WERI-Rb-1 (cell line): ENCODE measurements around the gene OR10G3.

Source experiments
- DNase-seq: peaks from one replicate; pipeline ENCODE4 v3.0.0-alpha.2; 2020
- H3K27ac ChIP-seq: fragments of 250-450 bp; sonication (Bioruptor Pico); 2 replicates; pipeline ENCODE4 v1.5.1; 2020; ENCODE audit warnings: mild to moderate bottlenecking, moderate library complexity
- H3K27me3 ChIP-seq: fragments of 250-450 bp; sonication (Bioruptor Pico); 2 replicates; pipeline ENCODE4 v1.5.1; 2021; ENCODE audit warnings: mild to moderate bottlenecking, low read depth, moderate library complexity; ENCODE audit not compliant: insufficient read depth, severe bottlenecking
- H3K36me3 ChIP-seq: fragments of 250-450 bp; sonication (Bioruptor Pico); 2 replicates; pipeline ENCODE4 v1.5.1; 2020; ENCODE audit warnings: mild to moderate bottlenecking, moderate library complexity
- H3K4me3 ChIP-seq: 2 replicates; pipeline ENCODE4 v1.5.1; 2011; ENCODE audit warnings: low read depth, mild to moderate bottlenecking, control low read depth, low read length
- H3K9me3 ChIP-seq: fragments of 250-450 bp; sonication (Bioruptor Pico); 2 replicates; pipeline ENCODE4 v1.5.1; 2021; ENCODE audit warnings: mild to moderate bottlenecking, moderate library complexity; ENCODE audit not compliant: severe bottlenecking
- TF ChIP-seq, protein P1 (sequence below): IDR thresholded peaks from 2 replicates; pipeline ENCODE4 v1.5.1; 2011; ENCODE audit warnings: low read depth, mild to moderate bottlenecking, control low read depth, inconsistent platforms, low read length

OR10G3 gene

DNA sequence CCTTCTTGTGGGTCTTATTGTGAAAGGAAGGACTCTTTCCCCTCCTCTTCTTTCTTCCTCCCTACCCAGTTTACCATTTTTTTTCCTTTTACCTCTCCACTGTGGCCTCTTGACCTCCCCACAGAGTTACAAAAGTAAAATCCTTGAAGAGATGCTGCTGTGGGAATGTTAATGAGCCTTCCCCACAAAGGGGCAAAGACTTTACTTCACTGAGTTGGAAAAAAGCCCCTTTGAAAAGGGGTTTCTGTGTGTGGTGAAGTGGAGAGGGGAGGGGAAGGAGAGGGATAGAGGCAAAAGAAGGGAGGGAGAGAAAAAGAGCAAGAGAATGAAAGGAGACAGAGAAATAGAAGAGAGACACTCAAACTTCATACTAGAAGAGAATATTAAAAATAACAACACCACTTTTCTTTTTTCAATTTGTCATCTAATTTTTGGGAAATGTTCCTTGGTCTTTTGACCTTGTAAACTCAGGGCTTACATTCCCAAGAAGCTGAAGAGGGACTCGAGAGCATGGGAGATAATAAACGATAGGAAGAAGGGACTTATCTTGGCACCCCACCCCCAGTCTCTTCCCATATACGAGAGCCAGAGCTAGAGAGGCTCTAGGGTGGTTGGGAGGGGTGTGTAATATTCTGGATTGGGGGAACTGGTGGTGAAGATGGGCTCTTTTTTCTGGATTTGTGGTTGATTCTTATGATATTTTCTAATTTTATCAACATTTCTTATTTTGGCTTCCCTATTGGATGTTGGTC is 40.5 kb downstream of the OR10G3 start:
- Histone ChIP-seq H3K27me3 (no peaks in the 10 kb centered on the region), H3K36me3 (no peaks in the 10 kb centered on the region), H3K9me3 (no peaks in the 10 kb centered on the region), H3K4me3 (no peak overlapping the region), H3K27ac (no peak overlapping the region)
- TF ChIP-seq, protein P1, sequence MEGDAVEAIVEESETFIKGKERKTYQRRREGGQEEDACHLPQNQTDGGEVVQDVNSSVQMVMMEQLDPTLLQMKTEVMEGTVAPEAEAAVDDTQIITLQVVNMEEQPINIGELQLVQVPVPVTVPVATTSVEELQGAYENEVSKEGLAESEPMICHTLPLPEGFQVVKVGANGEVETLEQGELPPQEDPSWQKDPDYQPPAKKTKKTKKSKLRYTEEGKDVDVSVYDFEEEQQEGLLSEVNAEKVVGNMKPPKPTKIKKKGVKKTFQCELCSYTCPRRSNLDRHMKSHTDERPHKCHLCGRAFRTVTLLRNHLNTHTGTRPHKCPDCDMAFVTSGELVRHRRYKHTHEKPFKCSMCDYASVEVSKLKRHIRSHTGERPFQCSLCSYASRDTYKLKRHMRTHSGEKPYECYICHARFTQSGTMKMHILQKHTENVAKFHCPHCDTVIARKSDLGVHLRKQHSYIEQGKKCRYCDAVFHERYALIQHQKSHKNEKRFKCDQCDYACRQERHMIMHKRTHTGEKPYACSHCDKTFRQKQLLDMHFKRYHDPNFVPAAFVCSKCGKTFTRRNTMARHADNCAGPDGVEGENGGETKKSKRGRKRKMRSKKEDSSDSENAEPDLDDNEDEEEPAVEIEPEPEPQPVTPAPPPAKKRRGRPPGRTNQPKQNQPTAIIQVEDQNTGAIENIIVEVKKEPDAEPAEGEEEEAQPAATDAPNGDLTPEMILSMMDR: no peak
- DNase-seq: no peak

DNA sequence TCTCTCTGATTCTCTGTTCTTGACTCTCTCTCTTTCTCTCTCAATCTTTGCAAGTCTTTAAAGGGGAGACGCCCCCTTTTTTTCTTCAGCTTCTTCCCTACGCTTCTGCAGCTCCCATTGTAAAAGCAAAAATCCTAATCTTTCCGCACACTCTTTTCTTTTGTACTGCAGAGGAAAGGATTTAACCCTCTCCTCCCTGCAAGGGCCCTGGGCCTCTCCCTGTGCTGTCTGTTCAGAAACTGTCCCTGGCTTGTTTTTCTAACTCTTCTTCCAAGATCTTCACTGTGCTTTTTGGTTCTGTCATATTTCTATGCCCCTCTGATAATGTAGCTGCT is 42.8 kb downstream of the OR10G3 start:
- TF ChIP-seq, protein P1: no peak
- no peaks in the 10 kb centered on the region for H3K9me3 ChIP-seq
- H3K27ac ChIP-seq: no peak overlapping the region
- H3K27me3 ChIP-seq: no peaks in the 10 kb centered on the region
- no peaks in the 10 kb centered on the region for H3K36me3 ChIP-seq
- peak overlapping the region; percentile 53 for H3K4me3 ChIP-seq
- no peak for DNase-seq

DNA sequence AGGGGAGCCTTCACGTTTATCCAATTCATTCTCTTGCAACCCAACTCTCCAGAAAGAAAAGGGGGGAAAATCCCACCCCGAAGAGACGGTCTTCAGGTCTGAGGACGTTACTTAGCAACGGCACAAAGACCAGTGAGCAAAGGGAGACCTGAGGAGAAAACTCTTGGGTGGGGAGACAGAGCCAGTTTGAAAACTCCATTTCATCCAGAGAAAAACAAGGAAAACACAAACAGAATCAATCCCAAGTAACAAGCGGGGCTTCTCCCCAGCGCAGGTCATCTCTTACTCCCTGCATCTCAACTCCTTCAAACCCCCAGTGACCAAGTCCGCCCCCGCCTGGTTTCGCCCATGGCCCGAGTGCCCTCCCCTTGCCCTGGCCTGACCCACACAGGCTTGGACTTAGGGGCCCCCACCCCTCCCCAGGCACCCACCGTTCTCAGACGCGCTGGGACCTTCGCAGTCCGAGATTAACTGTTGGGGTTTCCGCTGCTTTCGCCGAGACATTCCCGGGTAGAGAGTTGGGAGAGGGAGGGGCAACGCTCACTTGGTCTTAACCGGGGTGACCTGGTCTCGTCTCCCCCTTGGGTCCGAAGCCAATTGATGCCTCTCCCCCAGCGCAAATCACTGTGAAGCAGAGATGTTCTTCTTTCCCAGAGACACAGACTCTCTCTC is 43.3 kb downstream of the OR10G3 start:
- Histone ChIP-seq H3K27ac (no peak overlapping the region), H3K4me3 (peak overlapping the region; percentile 53), H3K27me3 (no peaks in the 10 kb centered on the region), H3K9me3 (no peaks in the 10 kb centered on the region), H3K36me3 (no peaks in the 10 kb centered on the region)
- TF ChIP-seq, protein P1: no peak
- peak; percentile 33 for DNase-seq

DNA sequence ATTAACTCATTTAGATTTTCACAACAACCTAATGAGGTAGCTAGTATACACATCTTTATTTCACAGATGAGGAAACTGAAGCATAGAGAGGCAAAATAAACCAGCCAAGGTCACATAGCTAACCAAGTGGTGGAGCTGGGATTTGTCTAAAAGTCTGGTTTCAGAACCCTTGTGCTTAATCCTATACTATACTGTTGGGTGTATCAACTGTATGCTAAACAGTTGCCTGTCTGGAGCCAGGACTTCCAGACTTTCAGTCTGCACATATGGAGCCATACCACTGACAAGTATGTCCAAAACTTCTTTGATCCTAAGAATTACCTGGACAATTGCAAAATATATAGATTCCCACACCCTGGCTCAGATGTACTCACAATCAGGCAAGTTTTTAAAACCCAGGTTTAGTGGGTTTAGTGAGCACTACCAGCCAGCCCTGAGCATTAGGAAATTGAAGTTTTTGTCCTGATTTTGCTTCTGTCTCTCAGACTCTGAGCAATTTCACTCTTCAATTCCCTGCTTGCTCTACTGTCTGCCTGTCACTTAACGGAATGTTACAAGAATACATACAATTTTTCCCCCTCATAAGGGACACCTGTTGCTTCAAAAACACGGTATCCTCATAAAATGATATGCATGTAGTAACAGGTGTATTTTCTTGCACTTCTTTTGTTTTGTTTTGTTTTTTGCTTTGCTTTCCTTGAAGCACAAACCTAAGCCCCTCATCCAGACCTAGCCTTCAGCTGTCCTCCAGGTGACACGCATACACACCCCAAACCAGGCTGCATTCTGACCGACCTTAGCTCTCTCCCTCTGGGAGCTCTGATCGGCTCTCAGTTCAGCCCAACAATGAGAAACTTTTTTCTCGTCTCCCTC is 44.1 kb downstream of the OR10G3 start:
- Histone ChIP-seq H3K27me3 (no peaks in the 10 kb centered on the region), H3K4me3 (no peak overlapping the region), H3K36me3 (no peaks in the 10 kb centered on the region), H3K27ac (no peak overlapping the region), H3K9me3 (no peaks in the 10 kb centered on the region)
- no peak for DNase-seq
- TF ChIP-seq, protein P1: no peak

DNA sequence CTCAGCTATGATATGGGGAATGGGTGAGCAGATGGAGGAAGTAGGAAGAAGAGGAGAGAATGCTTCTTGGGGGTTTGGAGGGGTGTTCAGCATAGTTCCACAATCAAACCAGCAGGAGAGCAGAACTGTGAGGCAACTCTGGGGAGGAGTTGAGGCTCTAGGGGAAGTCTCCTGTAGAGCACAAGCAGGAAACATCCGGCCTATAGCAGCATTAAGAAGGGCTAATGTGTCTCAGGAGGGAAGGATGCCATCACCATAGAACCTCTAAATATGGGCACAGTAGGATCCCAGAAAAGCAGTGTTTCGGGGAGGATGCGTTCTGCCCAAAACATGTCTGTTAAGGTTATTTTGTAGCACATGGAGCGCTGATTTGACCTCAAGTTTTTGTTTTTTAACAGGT is 45.3 kb downstream of the OR10G3 start:
- Histone ChIP-seq H3K9me3 (no peaks in the 10 kb centered on the region), H3K27ac (no peak overlapping the region), H3K4me3 (no peak overlapping the region), H3K27me3 (no peaks in the 10 kb centered on the region), H3K36me3 (no peaks in the 10 kb centered on the region)
- TF ChIP-seq, protein P1: no peak
- no peak for DNase-seq
